ENCODE measurements around the gene ABCB6.
A peak's percentile ranks its signal among the peaks of the same experiment; 100 is the strongest.

Gene ABCB6

DNA sequence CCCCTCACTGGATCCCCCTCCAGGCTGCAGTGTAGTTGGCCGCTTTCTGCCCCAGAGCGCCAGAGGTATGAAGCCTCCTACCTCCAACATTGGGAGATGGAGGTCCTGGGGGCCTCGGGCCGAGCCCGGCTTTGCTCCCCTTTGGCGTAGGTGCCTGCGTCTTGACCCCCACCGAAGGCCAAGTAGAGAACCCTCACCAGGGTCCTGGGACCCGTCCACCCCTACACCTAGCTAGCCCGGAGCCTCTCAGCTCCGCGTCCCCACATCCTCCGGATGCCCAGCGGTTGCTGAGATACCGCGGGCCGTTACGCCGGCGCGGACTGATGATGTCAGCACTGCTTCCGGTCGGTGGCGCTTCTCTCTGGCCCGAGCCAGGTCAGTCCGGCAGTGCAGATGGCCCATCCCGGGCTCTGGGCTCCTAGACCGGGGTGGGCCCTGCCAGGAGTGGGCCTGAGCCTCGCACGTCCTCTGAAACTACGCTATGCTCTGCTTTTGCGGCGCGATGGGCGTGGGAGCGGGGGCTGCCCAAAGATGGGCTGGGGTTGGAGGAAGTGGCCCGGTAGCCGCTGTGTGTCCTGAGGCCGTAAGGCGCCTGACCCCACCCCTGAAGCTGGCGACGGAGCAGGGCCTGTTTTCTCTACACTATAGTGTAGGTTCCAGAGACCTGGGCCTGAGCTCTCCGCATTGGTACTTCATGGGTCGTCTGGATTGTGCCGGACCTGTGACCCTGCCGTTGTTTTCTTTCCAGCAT, 26.6 kb upstream of the ABCB6 start, which contains the start of the genes GLB1L and STK16:
Gene GLB1L (minus strand): TSS at position 297 of the 751 bp plus-strand sequence. CDS start 1,871 bp downstream, outside the sequence.
Gene STK16 (plus strand): TSS at position 332 of the 751 bp plus-strand sequence. CDS start 521 bp downstream, outside the sequence.
- peak; percentile 91 for DNase-seq

DNA sequence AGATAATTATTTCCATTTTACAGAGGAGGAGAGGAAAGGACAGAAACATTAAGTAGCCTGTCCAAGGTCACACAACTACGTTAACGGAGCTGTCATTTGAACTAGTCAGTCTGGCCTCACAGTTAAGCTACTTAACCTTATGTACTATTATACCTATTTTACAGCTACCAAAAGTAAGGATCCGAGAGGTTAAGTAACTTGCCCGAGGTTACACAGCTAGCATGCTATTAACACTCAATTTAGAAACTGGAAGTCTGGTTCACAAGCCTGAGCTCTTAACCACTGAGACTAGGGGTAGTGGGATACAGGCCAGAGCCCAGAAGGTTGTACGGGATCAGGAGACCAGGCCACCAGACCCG, 26.0 kb upstream of the ABCB6 start:
- DNase-seq = no peak

DNA sequence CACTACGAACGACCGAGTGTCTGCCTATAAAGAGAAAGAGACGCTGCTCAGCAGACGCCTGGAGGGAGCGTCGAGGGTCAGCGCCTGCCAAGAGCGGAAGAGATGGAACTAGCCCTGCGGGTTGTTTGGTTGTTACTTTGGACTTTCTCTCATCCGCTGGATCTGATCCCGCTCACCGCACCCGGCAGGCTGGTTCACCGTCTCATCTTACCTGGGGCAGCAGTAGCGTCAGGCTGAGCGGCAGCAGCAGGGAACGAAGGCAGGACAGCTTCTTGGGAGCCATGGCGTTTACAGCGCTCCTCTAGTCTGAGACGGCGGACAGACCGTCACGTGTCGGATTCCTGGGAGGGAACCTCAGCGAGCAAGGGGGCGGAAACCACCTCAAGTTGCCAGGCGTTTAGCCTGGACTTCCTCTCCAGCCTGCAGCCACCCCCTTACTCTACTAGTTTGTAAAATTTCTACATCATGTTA, 24.6 kb upstream of the ABCB6 start:
- DNase-seq = no peak

DNA sequence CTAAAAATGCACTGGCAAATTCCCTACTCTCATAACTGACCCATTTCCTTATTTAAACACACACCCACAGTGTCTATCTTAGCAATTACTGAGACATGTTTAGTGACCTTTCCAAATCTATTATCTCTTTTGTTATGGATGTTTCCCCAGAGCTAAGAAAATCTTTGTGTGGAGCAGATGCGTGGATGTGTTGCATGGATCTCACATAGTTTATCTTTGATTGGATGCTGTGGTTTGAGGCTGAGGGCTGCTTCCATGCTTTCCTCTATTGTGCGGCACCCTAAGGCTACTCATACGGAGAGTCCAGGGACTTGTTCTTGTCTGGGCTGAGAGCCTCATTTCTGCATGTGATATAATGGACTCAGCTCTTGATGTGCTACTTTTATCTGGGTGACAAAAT, 15.6 kb upstream of the ABCB6 start:
- no peak for DNase-seq

DNA sequence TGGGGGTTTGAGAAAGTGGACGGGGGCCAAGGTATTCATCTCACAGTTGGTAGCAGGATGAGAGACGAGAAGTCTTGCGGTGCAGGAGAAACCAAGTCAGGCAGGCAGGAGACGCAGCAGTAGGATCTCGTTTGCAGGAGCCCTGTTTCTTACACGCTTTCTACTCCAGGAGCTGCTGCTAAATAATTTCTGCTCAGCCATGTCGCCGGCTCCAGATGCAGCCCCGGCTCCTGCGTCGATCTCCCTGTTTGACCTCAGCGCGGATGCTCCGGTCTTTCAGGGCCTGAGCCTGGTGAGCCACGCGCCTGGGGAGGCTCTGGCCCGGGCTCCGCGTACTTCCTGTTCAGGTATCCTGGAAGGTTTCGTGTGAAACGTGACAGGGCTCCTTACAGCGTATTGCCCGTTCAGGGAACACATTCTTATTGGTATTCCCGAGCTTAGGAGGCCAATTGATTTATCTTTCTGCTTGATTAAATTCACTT, 11.3 kb upstream of the ABCB6 start:
- DNase-seq = peak; percentile 66

DNA sequence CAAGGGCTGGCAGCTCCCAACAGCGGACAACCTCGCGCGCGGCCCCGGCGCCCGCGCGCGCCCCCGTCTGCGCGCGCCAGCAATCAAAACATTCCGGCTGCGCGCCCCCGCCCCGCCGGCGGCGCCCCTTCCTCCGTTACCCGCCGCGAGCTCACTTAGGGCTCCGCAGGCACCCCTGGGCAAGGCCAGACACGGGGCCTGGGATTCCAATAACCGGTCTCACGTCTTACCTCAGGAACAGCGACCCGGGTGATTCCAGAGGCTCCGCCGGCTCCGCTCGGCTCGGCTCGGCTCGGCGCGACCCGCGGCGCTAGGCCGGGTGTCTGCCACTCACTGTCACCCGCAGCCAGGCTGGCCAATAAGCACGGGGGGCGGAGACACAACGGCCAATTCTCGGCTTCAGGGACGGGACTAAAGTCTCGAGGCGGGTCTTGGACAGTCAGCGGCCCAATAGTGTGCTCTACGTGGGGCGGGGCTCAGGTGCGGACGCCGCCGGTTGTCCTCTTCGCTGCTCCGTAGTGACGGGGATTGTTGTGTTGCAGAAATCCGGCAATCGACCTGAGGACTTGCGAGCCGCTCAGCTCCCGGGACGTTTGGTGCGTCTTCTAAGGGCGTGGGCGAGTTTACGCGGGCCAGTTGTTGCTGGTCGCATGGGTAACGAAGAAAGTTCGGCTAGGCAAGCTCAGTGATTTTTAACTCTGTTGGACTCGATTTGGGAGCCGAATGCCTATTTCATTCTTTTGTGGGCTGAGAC, 10.7 kb upstream of the ABCB6 start, which contains the start of the genes ANKZF1 and ATG9A:
Gene ANKZF1 (plus strand): TSS at position 502 of the 754 bp plus-strand sequence. CDS start 452 bp downstream, outside the sequence.
Gene ATG9A (minus strand): TSS at position 332 of the 754 bp plus-strand sequence. CDS start 1,612 bp downstream, outside the sequence.
- DNase-seq = peak; percentile 99

DNA sequence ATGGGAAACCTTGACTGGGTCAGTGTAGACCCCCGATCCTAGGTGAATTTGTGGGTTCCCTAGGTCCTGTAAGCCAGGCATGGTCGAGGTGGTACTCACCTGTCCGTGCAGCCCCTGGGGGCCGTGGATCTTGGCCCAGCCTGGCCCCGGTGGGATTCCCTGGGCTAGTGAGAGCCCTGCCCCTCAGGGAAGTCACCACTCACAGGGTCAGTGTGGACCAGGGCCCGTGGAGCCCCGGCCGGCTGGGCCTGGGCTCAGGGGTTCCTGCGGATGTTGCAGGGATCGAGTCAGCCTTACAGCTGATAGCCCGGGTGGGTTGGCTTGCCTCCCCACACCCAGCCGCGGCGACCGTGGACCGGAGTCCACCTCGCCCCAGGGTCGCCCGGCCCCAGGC, 10.2 kb upstream of the ABCB6 start:
- no peak for DNase-seq

DNA sequence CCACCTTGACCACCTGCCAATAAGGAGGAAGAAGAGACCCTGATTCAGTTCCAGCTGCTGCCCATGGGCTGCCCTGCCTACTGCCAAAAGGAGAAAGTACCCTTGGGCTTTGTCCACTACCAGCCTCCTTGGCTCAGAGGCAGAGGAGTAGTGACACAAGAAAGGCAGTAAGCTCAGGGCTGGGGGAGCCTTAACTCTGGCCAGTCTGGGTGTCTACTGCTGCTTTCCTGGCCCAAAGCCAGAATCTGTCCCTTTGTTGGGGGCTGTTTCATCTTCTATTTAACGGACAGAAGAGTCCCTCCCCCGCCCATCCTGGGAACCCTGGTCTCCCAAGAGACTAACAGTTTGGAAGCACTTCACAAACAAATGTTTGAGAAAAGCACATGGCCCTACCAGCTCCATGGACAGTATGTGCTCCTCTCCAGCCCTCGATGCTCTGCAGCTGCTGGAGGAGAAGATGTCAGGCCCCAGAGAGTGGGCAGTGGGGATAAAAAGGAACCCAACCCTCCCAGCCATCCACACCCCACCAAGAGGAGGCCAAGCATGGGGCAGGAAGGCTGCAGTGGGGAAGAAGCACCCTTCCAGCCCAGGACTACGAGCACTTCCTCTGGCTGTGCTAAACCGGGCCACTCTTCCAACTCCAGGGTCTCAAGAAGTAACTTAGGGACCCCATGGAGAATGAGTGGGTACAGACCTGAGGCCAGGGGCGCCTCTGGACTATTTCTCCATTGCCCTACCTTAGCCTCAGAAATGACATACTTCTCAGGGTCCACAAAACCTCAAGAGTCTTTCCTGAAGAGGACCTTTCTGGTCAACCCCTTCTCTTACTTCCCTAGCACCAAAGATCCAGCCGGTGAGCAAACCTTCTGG, 9.5 kb upstream of the ABCB6 start:
- no peak for DNase-seq

DNA sequence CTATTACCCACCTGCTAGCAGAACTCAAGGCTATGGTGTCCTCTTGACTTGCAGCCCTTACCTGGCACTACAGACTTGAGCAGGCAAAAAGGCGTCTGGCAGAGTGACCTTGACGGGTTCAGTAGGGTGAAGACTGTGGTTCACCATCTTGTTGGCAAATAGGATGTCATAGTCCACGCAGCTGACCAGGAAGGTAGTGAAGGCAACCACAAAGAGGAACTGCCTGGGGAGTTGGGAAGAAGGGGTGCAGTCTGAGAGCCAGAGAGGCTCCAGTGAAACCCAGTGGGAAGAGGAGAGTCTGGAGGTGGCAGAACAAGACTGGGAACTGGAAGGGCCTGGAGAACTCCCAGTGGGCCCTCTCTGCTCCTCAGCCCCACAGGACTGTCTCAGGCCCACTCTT, 6.6 kb upstream of the ABCB6 start:
- no peak for DNase-seq

DNA sequence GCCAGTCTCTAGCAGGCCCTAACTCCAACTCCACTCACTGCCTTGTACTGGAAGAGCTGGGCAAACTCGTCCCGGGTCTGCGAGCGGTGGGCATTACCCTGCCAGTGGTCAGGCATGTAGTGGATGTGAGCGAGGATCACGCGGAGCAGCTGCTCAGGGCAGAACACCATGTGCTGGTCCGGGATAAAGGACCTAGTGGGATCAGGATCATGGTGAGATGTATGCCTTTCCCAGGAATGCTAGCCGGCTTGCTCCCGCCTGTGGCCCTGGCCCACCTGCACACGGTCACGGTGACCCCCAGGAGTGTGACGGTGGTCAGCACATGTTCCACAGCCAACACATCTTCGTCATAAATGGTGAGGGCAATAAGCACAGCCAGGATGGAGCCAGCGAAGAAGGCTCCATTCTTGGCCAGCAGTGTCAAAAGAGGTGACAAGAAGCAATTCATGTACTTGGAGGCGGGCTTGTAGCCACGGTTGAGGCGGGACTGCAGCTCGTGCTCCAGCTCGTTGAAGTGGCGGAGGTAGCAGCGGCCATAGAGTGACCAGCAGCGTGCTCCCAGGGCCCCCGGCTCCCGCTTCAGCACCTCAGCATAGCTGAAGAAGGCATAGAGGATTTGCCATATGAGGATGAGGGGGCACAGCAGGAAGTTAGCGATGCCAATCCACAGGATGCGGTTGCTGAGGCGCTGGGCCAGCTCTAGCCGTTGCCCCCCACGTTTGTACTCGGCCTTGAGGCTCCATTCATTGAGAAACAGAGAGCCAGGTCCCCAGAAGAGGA, 5.3 kb upstream of the ABCB6 start:
- no peak for DNase-seq

DNA sequence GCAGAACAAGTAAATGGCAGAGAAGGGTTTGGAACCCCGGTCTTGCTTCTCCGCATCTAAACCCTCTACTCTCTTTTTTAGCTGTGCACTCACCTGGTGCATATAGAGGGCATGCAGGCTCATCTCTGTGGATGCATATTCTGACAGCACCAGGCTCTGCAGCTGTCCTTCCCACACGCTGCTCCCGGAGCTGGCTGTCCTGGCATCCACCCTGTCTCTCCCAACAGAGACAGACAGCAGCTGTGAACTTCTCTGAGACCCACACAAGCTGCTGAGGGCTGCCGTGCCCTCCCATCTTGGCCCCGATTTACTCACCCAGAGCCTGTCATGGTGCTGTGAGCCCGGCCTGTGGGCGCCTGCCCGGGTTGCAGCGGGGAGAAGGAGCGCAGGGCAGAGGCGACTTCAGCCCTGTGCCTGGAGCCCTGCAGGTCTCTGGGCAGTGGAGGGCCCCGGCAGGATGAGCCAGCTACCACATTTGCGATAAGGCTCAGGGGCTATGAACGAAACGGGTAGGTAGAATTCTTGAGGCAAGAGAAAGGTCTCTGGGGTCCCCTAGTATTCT, 3.3 kb upstream of the ABCB6 start:
- DNase-seq = no peak

DNA sequence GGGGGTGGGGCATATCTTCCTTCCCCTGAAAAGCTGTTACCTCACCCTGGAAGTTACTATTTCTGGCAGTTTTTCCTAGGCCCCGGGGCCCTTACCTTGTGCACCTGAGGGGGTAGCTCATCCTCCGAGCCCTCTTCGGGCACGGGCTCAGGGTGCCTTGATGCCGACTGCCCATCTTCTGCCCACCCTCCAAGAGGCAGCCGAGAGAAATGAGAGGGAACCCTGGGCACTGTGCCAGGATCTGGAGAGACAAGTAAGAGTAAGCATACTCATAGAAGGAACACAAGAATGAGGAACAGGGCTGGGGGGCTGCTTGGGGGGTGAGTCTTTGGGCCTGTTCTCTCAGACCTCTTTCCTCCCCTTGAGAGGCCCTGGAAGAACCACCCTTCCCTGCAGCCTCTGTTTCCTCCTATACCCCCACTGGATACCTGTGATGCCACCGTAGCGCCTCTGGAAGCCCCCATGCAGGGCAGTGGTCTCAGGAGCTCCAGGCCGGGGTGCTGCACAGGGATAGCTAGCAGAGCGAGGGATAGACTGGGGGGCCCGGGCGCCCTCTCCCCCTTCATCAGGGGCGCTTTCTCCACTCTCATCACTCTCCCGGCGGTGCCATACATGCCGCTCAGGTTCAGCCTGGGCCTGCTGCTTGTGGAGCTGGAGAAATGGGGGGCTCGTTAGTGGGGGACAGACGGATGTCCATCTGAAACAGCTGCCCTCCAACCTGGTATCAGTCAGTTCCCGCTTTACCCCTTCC, 2.1 kb upstream of the ABCB6 start:
- DNase-seq = no peak

DNA sequence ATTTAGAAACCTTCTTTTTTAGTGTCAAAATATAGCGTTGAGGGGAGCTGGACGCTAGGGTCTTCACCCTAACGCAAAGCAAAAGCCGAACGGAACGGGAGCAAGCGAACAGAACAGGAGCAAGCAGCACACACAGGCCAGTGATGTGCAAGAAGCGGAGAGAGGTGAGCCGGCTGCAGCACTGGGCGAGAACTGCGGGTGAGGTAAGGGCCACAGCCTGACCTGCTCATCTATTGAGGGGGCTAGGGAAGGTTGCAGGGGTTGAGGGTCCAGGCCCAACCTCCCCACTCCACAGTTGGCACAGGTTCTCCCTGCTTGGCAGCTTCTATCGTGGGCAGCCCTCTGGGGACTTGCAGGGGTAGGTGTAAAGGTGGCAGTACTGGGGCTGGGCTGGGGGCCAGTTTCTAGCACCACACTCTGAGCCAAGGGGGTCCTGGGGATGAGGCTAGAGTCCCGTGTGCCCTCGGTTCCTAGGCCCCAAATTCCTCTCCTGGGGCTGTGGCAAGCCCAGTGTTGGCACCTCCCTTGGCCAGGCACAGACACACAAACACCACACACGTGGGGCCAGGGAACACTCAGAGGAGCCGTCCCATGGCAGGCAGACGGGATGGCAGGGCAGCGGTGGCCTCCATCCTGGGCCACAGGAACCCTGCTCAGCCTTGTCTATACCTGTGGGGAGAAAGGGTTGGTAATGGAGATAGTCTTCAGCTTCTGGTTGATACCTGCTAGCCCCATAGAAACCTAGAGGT, 1.2 kb upstream of the ABCB6 start:
- DNase-seq = no peak

DNA sequence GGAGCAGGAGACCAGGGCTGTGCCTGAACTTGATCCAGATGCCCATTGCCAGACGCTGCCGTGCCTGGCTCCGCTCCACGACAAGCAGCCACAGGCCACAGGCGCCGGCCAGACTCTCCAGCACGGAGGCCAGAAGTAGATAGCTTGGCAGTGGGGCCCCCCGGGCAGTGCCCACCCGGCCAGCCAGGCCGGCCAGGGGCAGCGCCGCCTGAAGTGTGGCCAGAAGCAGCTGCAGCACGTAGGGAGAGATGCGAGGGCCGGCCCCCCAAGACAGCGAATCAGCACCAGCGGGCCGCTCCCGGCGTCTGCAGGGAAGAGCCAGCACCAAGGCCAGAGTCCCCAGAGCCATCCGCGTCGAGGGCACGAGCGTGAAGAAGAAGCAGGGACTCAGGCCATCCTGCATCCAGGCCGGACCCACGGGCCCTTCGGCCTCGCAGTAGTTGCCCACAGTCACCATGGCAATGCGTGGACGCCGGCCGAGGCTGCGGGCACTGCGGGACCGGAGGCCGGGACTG, 484 bp downstream of the ABCB6 start:
- DNase-seq = peak; percentile 77

DNA sequence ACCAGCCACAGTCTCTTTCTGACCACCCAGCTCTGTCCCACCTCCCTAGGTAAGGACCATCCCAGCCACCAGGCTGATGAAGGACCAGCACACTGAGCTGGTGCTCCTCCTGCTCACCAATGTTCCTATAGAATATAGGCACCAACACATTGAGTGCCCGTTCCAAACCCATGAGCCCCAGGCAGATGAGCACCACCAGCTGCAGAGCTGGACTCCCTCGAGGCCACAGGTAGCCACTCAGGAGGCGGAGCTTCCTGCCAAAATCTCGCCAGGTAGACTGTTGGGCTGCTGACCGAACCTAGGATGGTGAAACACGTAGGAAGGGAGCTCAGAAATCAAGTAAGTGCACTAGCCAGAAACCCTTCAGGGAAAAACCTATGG, 2.2 kb downstream of the ABCB6 start:
- no peak for DNase-seq

DNA sequence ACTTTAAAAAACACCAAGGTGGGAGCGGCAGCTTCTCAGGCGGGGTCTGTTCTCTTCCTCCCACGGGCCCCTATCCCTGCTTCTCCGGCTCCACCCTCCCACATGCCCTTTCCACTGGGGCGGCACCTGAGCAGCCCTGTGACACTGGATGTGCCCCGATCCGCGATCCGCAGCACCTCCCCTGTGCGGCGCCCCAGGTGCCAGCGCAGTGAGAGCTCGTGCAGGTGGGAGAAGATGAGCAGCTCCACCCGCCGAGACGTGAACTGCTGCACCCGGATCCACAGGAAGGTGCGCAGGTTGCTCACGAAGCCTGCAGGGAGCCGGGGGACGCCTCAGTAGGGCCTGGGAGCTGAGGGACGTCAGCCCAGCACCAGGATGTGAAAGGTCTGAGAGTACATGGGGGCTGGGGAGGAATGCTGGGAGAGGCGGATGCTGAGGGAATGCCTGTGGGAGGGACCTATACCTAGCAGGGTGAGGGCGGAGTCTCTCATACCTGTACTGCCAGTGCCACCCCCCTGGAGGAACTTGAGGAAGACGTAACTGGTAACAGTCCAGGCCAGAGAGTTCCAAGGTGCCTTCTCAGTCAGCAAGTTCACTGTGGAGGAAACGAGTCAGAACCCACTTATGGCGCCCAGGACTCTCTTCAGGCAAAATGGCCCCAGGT, 2.8 kb downstream of the ABCB6 start:
- no peak for DNase-seq

DNA sequence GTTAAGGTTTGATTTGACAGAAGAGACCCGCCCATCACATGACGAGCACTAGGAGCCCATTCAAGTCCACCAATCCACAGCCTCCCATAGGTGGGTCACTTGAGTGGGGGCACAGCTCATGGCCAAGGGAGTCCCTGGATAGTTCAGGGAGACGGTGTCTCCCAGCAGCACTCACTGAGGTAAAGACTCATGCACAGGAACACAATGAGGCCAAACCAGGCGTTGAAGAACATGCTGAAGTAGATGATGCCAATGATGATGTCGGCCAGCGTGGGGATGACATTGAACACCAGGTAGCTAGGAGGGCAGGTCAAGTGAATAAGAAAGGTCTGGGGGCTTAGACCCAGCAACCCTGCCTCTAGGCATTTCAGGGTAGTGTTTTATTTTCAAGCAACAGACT, 4.0 kb downstream of the ABCB6 start:
- DNase-seq = no peak

DNA sequence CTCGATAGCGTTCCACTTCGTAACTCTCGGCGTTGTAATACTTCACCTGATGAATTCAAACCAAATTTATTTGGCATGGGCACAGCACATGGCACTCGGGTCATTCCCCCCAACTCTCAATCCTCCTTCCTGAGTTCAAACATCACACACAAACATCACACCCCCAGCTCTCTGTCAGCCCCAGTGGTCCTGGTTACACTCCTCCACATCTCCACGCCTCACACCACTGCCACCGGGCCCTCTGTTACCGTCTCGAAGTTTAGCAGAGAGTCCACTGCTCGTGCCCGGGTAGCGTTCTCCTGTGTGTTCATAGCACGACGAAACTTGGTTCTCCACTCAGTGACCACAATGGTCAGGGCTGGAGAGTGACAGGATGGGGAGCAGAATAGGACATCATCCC, 4.6 kb downstream of the ABCB6 start:
- no peak for DNase-seq

DNA sequence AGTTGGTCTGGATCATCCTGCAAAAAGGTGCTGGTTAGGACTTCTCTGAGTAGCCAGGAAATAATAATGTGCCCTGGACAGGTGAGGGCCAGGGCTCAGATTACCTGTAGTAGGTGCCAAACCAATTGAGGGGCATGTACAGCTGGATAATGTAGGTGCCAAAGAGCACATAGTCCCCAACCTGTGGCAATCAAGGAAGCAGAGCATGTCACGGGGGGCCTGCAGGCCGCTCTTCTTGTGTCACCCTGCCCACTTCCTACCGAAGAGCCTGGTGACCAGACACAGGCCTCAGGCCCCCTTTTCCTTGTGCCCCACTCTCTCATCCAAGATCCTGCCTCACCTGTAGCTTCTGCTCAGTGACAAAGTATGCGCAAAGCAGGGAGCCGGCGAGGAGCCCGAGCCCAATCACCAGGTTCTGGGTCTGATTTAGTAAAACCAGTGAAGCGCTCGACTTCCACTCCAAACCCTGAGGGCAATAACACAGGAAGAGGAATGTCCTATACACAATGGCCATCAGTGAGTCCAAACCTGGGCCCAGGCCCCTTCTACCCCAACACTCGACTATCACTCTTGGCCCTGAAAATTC, 5.2 kb downstream of the ABCB6 start:
- no peak for DNase-seq
